ENCODE data around the gene RAP1A.
"Not testable (repeated sequence)": the region's sequence is repeated elsewhere in the genome, so short reads cannot be mapped to it uniquely, and the experiment has no call there.

RAP1A gene

GRCh38 chr1:111665497-111665896, 45.9 kb downstream of the RAP1A start:
- DNase-seq (ENCODE audit: low read depth, low spot score): no peak

- no peak for DNase-seq (ENCODE audit: low read depth, low spot score)
Observed at GRCh38 chr1:111666828-111667227, 47.2 kb downstream of the RAP1A start.

DNA sequence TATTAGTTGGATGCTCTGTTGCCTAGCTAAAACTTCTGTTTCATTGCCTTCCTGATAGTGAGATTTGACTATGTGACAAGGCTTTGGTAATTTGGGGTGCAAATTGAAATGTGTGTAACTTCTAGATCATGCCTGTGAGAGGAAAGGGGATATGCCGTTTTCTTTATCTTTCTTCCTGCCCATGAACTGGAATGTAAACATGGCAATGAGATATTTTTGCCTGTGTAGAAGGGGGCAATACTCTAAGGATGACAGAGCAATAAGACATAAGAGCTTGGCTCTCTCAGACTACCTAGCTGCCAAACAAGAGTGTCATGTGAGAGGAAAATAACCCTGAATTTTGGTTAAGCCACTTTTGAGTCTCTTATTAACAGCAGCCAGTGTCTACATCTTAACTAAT, 49.7 kb downstream of the RAP1A start:
- DNase-seq (ENCODE audit: low read depth, low spot score): no peak

- no peak for DNase-seq (ENCODE audit: low read depth, low spot score)
Observed at GRCh38 chr1:111671852-111672251, 52.3 kb downstream of the RAP1A start.

DNA sequence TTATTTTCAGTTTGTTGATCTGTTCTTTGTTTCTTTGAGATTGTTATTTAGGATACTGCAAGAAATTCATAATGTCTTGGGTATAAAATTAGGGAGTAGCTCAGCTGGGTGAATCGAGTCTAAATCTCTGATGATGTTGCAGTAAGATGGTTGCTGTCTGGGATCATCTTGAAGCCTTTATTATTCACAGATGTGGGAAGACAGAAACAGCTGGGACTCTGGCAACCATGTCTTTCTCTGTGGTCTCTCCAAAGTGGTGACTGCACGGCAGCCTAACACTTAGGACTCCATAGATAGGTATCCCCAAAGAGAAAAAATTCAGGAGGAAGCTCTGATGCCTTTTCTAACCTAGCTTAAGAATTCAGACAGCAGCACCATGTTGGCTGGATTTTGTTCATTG, 52.7 kb downstream of the RAP1A start:
- no peak for DNase-seq (ENCODE audit: low read depth, low spot score)

- DNase-seq (ENCODE audit: low read depth, low spot score): no peak
Observed at GRCh38 chr1:111677604-111678003, 58.0 kb downstream of the RAP1A start.

DNA sequence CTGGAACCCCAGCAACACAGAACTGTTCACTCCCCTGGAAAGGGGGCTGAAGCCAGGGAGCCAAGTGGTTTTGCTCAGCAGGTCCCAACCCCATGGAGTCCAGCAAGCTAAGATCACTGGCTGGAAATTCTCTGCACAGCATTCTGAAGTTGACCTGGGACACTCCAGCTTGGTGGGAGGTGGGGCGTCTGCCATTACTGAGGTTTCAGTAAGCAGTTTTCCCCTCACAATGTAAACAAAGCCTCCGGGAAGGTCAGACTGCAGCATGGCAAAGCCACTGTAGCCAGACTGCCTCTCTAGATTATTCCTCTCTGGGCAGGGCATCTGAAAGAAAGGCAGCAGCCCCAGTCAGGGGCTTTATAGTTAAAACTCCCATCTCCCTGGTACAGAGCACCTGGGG, 60.0 kb downstream of the RAP1A start:
- DNase-seq (ENCODE audit: low read depth, low spot score): no peak

GRCh38 chr1:111680212-111680800, 60.7 kb downstream of the RAP1A start:
- not testable (repeated sequence) for DNase-seq (ENCODE audit: low read depth, low spot score)

GRCh38 chr1:111685293-111686153, 65.9 kb downstream of the RAP1A start:
- not testable (repeated sequence) for DNase-seq (ENCODE audit: low read depth, low spot score)

GRCh38 chr1:111690306-111690617, 70.7 kb downstream of the RAP1A start:
- DNase-seq (ENCODE audit: low read depth, low spot score): no peak

GRCh38 chr1:111691886-111692285, 72.3 kb downstream of the RAP1A start:
- DNase-seq (ENCODE audit: low read depth, low spot score): no peak

DNA sequence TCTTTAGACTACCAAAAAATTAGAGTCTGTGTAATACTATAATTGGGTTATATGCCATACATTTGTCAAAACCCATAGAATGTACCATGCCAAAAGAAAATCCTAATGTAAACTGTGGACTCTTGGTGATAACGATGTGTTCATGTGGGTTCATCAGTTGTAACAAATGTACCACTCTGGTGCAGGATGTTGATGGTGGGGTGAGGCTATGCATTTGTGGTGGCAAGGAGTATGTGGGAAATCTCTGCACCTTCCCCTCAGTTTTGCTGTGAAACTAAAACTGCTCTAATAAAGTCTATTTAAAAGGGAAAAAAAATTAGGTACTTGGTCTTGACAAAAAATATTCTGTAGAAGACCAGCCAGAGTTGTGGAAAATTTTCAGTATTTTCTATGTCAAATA, 76.2 kb downstream of the RAP1A start:
- DNase-seq (ENCODE audit: low read depth, low spot score): no peak

- DNase-seq (ENCODE audit: low read depth, low spot score): no peak
Observed at GRCh38 chr1:111696330-111696729, 76.7 kb downstream of the RAP1A start.

- no peak for DNase-seq (ENCODE audit: low read depth, low spot score)
Observed at GRCh38 chr1:111699268-111699667, 79.7 kb downstream of the RAP1A start.

GRCh38 chr1:111702504-111703050, 83.0 kb downstream of the RAP1A start:
- DNase-seq (ENCODE audit: low read depth, low spot score): no peak

DNA sequence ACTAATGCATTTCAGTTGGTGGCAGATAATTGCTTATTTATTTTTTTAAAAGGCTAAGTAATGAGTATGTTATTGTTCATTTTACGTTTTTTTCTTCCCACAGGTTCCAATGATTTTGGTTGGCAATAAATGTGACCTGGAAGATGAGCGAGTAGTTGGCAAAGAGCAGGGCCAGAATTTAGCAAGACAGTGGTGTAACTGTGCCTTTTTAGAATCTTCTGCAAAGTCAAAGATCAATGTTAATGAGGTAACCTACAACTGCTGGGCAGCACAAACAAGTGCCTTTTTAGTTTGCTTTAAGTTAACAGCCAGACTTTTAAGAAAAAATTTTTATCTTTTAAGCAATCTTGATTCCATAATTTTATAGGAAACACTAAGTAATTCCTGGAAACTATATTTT, 84.7 kb downstream of the RAP1A start:
- DNase-seq (ENCODE audit: low read depth, low spot score): no peak

GRCh38 chr1:111704776-111705175, 85.2 kb downstream of the RAP1A start:
- DNase-seq (ENCODE audit: low read depth, low spot score): no peak

DNA sequence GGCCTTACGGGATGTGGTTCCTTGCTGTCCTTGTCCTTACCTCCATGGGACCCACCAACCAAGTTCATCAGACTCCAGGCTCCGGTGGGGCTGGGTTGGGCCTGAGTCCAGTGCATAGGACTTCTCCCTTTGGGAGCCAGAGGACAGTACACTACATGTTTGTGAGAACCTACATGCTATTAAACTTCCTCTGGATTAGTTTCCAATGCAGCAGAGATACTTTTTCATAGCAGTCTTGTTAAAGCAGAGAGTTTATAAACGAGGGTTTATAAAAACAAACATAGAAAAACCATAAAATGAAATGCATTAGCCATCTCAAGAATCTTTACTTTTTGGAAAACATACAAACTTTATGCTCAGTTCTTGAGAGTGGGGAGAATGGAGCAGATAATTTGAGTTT, 86.3 kb downstream of the RAP1A start:
- no peak for DNase-seq (ENCODE audit: low read depth, low spot score)

GRCh38 chr1:111706921-111707320, 87.3 kb downstream of the RAP1A start:
- DNase-seq (ENCODE audit: low read depth, low spot score): no peak

GRCh38 chr1:111707906-111708305, 88.3 kb downstream of the RAP1A start:
- no peak for DNase-seq (ENCODE audit: low read depth, low spot score)

- DNase-seq (ENCODE audit: low read depth, low spot score): no peak
Observed at GRCh38 chr1:111709986-111710385, 90.4 kb downstream of the RAP1A start.

GRCh38 chr1:111716333-111716732, 96.7 kb downstream of the RAP1A start:
- DNase-seq (ENCODE audit: low read depth, low spot score): no peak

GRCh38 chr1:111717450-111717849, 97.9 kb downstream of the RAP1A start:
- no peak for DNase-seq (ENCODE audit: low read depth, low spot score)
